Stimulated activated memory B cell treated with anti-CD40 and anti-IgM and Interleukin-4, amounts not matched to agents 10 μg/mL and 1 μg/mL and 100 μg/mL, for 72 hours (primary cell): ENCODE results near the gene REXO4.

Experiments used
- ATAC-seq: fragments of 150-1000 bp; cut with Tn5 transposase; 2 replicates; pipeline ENCODE4 v1.10.0; 2021
- H3K27ac Mint-ChIP-seq: one replicate; pipeline ENCODE4 v1.8.0; 2022; ENCODE audit warnings: mild to moderate bottlenecking, mixed read lengths
- H3K27me3 Mint-ChIP-seq: one replicate; pipeline ENCODE4 v1.8.0; 2022; ENCODE audit warnings: mixed read lengths
- H3K36me3 Mint-ChIP-seq: one replicate; pipeline ENCODE4 v1.8.0; 2022; ENCODE audit warnings: mixed read lengths
- H3K4me1 Mint-ChIP-seq: one replicate; pipeline ENCODE4 v1.8.0; 2022; ENCODE audit warnings: mixed read lengths
- H3K4me3 Mint-ChIP-seq: one replicate; pipeline ENCODE4 v1.8.0; 2022; ENCODE audit warnings: mild to moderate bottlenecking, moderate library complexity, mixed read lengths
- H3K9me3 Mint-ChIP-seq: one replicate; pipeline ENCODE4 v1.8.0; 2022; ENCODE audit warnings: mixed read lengths

Gene REXO4

DNA sequence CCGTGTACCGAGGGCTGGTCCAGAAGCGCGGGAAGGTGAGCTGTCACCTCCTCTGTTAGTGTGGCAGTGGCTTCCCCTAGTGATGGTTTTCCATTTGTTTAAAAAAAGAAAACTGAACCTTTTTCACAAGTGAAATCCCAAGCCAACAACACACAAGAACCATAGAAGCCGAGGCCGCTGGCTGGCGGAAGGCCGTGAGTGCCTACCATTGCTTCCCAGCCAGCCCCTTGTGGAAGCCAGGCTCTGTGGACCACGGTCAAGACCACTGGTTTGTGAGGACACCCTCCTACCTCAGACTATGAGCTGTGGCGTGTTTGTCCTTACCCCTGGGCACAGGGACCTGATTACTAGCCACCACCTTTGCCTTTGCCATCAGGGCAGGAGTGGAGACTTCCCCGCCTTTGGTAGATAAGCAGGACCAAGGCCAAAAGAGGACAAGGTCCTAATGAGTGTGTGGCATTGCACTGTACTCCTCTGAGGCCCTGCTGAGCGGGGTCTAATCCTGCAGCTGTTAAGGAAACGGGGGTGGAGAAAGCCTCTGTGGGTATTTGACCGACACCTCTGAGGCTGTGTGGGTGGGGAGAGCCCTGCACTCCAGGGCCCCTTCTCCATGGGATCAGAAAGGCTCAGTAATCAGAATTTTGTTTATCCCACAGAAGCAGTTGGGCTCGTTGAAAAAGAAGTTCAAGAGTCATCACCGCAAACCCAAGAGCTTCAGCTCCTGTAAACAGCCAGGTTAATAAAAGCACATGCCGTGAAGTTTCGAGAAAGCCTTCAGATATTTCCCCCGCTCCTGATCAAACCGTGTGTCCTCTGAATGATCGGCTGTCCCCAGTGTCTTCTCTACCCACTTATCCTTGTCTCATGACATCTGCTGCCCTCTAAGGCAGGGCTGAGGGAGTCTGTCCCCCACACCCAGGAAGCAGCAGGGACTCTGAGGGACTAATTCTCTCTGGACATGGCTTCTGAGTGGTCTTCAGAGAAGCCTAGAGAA is 57.1 kb downstream of the REXO4 start:
- Mint-ChIP-seq H3K27ac (no peak overlapping the region), H3K4me3 (no peak overlapping the region), H3K27me3 (no peaks in the 10 kb centered on the region), H3K9me3 (no peaks in the 10 kb centered on the region), H3K4me1 (peaks cover 34% of the 10 kb centered on the region), H3K36me3 (peaks cover 68% of the 10 kb centered on the region)
- no peak for ATAC-seq

DNA sequence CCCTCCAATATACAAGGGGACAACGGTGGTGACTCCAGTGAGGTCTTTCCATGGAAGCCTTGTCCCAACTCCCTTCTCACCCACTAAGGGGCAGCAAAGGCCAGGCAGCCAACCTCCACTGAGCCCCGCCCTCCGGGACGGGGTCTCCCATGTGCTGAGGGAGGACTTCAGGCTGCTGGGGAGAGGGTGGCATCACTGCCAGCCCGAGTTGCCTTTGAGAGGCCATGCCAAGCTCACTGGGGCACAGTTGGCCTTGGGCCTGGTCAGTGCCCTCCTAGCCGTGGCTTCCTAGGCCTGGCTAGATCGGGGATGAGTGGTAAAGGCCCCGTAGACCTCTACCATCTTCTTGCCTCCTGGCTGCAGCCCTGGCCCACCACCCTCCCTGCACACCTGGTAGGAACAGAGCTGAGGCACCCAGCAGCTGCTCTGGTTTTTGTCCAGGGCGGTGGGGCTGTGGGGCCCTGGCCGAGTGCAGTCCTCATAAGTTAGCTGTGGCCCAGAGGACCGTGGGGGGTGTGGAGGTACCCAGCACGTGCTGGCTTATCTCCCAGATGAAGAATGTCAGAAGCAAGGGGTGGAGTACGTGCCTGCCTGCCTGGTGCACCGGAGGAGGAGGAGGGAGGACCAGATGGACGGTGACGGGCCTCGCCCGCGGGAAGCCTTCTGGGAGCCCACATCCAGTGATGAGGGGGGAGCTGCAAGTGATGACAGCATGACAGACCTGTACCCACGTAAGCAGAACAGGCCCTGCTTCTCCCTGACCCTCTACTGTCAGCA is 58.2 kb downstream of the REXO4 start:
- Mint-ChIP-seq H3K27ac (peak overlapping the region; percentile 72), H3K9me3 (no peaks in the 10 kb centered on the region), H3K4me3 (no peak overlapping the region), H3K4me1 (peaks cover 42% of the 10 kb centered on the region), H3K36me3 (peaks cover 61% of the 10 kb centered on the region), H3K27me3 (no peaks in the 10 kb centered on the region)
- ATAC-seq = no peak

DNA sequence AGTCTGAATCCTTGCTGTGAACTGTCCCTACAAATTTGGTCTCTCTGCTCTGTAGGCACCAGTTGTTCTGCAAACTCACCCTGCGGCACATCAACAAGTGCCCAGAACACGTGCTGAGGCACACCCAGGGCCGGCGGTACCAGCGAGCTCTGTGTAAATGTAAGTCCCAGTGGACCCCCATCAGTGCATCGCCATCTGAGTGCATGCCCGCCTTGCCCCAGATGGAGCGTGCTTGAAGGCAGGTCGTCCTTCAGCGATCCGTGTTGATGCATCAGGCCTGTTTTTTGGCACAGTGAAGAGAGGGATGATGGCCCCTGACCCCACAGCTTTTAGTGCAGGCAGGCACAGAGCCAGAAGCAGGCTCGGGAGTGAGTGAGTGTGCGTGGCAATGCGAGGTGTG is 60.2 kb downstream of the REXO4 start:
- Mint-ChIP-seq H3K27me3 (no peaks in the 10 kb centered on the region), H3K36me3 (peaks cover 54% of the 10 kb centered on the region), H3K9me3 (no peaks in the 10 kb centered on the region), H3K4me1 (peaks cover 58% of the 10 kb centered on the region), H3K27ac (peak overlapping the region; percentile 95), H3K4me3 (peak overlapping the region; percentile 92)
- no peak for ATAC-seq

DNA sequence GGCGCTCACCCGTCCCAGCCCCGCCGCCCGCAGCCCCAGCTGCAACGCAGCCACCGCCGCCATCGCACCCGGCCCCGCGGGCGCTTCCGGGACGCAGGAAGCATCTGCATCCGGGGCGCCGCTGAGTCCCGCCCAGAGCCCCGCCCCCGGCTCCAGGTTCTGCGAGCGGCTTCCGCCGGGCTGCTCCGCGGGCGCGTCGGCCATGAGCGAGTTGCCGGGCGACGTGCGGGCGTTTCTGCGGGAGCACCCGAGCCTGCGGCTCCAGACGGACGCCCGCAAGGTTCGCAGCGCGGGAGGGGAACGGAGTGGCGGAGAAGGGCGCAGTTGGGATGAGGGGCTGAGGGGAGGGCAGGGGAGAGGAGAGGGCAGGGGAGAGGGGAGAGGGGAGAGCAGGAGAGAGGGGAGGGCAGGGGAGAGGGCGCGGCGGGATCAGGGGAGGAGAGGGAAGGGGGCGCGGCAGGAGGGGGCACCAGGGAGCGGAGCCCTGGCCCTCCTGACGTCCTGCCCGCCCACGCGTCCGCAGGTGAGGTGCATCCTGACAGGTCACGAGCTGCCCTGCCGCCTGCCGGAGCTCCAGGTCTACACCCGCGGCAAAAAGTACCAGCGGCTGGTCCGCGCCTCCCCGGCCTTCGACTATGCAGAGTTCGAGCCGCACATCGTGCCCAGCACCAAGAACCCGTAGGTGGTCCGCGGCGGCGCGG is 61.3 kb downstream of the REXO4 start, which contains the start of the genes SURF1 and SURF2:
TSS of gene SURF1 (minus strand) at position 97 of the 701 bp plus-strand sequence. CDS start at position 63, 34 bp downstream.
TSS of gene SURF2 (plus strand) at position 160 of the 701 bp plus-strand sequence. CDS start at position 203, 43 bp downstream.
- H3K27ac Mint-ChIP-seq = peak within 1 kb of the TSS; percentile 95
- no peaks in the 10 kb centered on the region for H3K9me3 Mint-ChIP-seq
- H3K36me3 Mint-ChIP-seq = peaks cover 44% of the 10 kb centered on the region
- peaks cover 64% of the 10 kb centered on the region for H3K4me1 Mint-ChIP-seq
- no peaks in the 10 kb centered on the region for H3K27me3 Mint-ChIP-seq
- peak; percentile 94 for ATAC-seq
- peak within 1 kb of the TSS; percentile 92 for H3K4me3 Mint-ChIP-seq
